Mucosa of rectum (tissue), 2 donors: Measurements from ENCODE around the gene SVOPL.

Source experiments
- H3K27ac ChIP-seq, 2 donors: one replicate each; pipeline ENCODE4 v1.7.0; 2013; ENCODE audit warnings: inconsistent platforms in 2 of 2, low read depth in 2 of 2, low read length in 2 of 2
- H3K27me3 ChIP-seq, 2 donors: one replicate each; pipeline ENCODE4 v1.7.0; 2013; ENCODE audit warnings: low read length in 2 of 2; ENCODE audit not compliant: control insufficient read depth in 2 of 2, insufficient read depth in 2 of 2
- H3K36me3 ChIP-seq, 2 donors: one replicate each; pipeline ENCODE4 v1.7.0; 2013; ENCODE audit warnings: low read length in 2 of 2; ENCODE audit not compliant: control insufficient read depth in 2 of 2, insufficient read depth in 2 of 2
- H3K4me1 ChIP-seq, 2 donors: one replicate each; pipeline ENCODE4 v1.7.0; 2013; ENCODE audit warnings: low read length in 2 of 2, mild to moderate bottlenecking in 1 of 2; ENCODE audit not compliant: control insufficient read depth in 2 of 2, insufficient read depth in 2 of 2
- H3K4me3 ChIP-seq, 2 donors: one replicate each; pipeline ENCODE4 v1.7.0; 2013; ENCODE audit warnings: low read length in 2 of 2
- H3K9ac ChIP-seq, 2 donors: one replicate each; pipeline ENCODE4 v1.7.0; 2013; ENCODE audit warnings: low read length in 2 of 2, low read depth in 1 of 2, mild to moderate bottlenecking in 1 of 2
- H3K9me3 ChIP-seq, 2 donors: one replicate each; pipeline ENCODE4 v1.7.0; 2013; ENCODE audit warnings: low read length in 2 of 2; ENCODE audit not compliant: control insufficient read depth in 2 of 2
- donor health status: healthy.
- donor health status: Normal muscosa, but diverticular disease.

The SVOPL gene

DNA sequence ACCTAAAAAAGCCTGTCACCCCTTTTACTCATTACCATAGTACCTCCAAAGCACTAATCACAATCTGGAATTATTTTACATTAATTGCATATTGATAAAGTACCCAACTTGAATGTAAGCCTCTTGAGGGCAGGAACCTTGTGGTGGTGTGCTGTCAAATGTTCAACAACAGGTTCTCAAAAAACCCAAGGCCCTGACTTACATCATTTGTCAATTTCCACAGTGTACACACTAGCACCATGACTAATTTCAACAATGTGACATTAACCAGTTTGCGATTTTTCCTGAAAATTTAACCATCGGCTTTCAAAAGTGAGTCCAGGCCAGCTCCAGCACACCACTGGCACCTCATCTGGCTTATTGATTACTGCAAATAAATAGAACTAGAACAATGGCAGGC, 87.5 kb downstream of the SVOPL start:
- H3K4me3 ChIP-seq, result no peak overlapping the region
- H3K27me3 ChIP-seq, result no peaks in the 10 kb centered on the region
- no peaks in the 10 kb centered on the region for H3K36me3 ChIP-seq
- H3K4me1 ChIP-seq, result no peaks in the 10 kb centered on the region
- no peak overlapping the region for H3K27ac ChIP-seq
- no peak overlapping the region for H3K9ac ChIP-seq
- no peaks in the 10 kb centered on the region for H3K9me3 ChIP-seq

DNA sequence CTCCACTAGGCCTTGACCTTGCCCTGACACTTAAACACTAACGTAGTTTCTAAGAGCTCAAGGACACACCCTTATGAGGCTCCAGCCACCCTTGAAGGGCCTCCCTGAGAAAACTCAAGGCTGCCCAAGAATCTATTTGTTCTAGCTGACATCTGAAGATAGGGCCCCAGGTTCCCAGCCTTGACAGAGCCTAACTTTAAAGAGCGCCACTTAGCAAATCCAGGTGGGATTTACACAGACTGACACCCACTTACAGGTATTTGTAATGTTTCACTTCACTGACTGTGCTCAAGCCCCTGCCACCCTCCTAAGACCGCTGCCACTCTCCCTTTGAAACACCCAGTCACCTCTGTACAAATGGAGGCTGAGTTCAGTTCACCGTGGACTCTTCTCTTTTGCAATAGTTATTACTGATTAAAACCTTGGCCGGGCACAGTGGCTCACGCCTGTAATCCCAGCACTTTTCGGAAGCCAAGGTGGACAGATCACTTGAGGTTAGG, 90.4 kb downstream of the SVOPL start:
- no peaks in the 10 kb centered on the region for H3K9me3 ChIP-seq
- no peak overlapping the region for H3K9ac ChIP-seq
- no peaks in the 10 kb centered on the region for H3K27me3 ChIP-seq
- H3K4me3 ChIP-seq, result no peak overlapping the region
- no peaks in the 10 kb centered on the region for H3K36me3 ChIP-seq
- H3K4me1 ChIP-seq, result no peaks in the 10 kb centered on the region
- no peak overlapping the region for H3K27ac ChIP-seq

DNA sequence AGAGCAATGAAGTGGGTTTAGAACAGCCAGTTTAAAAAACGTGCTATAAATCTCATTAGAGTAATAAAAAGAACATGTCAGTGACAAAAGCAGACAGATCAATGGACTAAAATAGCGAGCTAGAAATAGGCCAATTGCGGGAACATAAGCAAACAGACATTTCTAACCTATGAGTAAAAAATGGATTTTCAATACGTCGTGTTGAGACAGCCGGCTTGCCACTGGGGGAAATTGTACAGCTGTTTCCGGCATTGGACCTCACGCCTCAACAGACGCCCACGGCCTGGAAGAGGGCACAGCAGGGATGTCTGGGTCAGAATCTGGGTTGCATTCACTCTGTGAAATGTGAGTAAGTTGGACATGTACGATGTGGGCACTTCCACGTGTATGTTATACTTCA, 92.9 kb downstream of the SVOPL start:
- H3K27me3 ChIP-seq, result no peaks in the 10 kb centered on the region
- H3K36me3 ChIP-seq, result no peaks in the 10 kb centered on the region
- no peaks in the 10 kb centered on the region for H3K4me1 ChIP-seq
- H3K9me3 ChIP-seq, result no peaks in the 10 kb centered on the region
- H3K4me3 ChIP-seq, result no peak overlapping the region
- no peak overlapping the region for H3K27ac ChIP-seq
- H3K9ac ChIP-seq, result no peak overlapping the region

DNA sequence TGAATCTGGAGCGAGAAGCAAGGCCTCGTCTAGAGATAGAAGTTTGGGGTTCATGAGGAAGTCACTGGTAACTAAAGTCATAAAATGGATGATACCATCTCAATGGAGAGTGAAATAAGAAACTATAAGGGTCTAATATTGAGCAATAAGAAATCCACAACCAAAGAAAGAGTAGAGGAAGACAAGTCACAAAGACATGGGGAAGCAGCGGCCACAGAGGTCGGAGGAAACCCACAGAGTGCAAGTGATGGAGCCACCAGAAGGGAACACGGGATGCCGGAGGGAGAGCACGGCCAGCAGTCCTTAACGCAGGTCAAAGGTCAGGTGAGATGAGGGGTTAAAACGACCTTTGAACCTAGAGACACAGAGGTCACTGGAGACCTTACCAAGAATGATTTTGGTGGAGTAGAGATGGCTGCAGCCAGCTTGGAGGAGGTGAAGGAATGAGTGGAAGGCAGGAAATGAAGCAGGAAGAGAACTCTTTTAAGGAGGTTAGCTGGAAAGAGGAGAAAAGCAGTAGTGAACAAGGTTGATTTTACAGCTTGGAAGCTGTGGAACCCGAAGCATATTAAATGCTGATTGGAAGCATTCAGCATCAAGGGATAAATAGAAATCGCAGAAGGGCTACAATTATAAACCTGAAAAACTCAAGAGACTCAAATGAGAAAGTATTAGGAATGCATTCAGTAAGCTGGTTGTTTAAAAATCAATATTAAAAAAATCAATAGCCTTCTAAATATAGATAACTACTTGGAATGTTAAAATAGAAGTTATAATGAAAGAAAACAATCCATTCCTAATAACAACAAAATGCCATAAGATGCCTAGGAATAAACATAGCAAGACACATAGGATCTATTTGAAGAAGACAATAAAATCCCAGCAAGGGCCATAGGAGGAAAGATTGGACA, 93.7 kb downstream of the SVOPL start:
- Histone ChIP-seq H3K9me3 (no peaks in the 10 kb centered on the region), H3K27me3 (no peaks in the 10 kb centered on the region), H3K4me3 (no peak overlapping the region), H3K27ac (no peak overlapping the region), H3K36me3 (no peaks in the 10 kb centered on the region), H3K4me1 (no peaks in the 10 kb centered on the region), H3K9ac (no peak overlapping the region)

DNA sequence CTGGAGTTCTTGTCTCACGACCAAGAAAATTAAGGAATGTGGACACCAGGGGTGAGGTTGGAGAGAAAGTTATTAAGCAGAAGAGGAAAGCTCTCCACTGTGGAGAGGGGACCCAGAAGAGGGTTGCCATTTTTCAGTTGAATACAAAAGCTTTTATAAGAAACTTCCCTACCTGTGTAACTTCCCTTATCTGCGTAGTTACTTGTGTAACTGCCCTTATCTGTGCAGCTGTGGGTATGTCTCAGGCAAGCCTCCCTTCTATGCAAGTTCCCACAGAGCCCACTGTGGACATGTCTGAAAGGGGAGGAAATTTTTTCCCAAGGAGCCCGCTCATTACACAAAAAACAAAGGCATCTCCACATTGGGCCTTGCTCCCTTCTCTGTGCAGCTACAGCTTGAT, 94.9 kb downstream of the SVOPL start:
- no peak overlapping the region for H3K4me3 ChIP-seq
- H3K4me1 ChIP-seq, result no peaks in the 10 kb centered on the region
- H3K27ac ChIP-seq, result no peak overlapping the region
- no peaks in the 10 kb centered on the region for H3K27me3 ChIP-seq
- H3K9me3 ChIP-seq, result no peaks in the 10 kb centered on the region
- H3K9ac ChIP-seq, result no peak overlapping the region
- no peaks in the 10 kb centered on the region for H3K36me3 ChIP-seq

DNA sequence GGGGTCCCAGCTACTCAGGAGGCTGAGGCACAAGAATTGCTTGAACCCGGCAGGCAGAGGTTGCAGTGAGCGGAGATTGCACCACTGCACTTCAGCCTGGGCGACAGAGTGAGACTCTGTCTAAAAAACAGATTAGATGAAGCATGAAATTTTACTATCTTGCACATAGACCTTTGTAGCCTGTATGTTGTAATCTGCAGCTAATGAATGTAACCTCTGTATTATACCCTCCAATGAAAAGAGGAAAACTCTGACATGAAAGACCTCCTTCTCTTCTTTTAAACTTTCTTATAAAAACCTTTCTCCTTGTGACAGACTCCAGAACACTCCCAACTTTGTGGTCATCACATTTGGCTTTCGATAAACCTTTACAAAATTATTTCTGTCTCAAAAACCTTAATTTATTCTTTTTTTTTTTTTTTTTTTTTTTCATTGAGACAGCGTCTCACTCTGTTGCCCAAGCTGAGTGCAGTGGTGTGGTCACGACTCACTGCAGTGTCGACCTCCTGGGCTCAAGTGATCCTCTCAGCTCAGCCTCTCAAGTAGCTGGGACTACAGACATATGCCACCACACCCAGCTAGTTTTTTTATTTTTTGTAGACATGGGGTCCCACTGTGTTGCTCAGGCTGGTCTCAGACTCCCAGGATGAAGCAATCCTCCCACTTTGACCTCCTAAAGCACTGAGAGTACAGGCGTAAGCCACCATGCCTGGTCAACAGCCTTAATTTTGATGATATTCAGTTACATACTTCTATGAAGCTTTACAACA, 97.4 kb downstream of the SVOPL start:
- H3K27me3 ChIP-seq, result no peaks in the 10 kb centered on the region
- no peak overlapping the region for H3K27ac ChIP-seq
- H3K36me3 ChIP-seq, result no peaks in the 10 kb centered on the region
- H3K4me3 ChIP-seq, result no peak overlapping the region
- H3K9ac ChIP-seq, result no peak overlapping the region
- H3K9me3 ChIP-seq, result no peaks in the 10 kb centered on the region
- no peaks in the 10 kb centered on the region for H3K4me1 ChIP-seq

DNA sequence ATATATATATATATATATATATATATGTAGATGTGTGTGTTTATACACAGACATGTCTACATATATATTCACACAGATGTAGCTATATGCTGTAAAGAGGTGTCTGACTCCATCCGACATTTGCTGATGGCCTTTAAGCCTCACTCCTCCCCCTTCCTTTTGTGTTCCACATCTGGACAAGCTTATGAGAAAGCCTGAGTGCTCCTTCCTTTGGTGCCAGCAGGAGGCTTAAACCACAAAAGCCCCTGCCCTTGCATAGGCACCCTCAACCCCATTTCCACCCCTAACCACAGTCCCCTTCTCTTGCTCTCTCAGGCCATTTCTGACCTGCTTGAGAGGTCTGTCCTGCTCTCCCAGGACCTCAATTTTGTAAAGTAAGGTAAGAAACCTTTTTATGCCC, 98.7 kb downstream of the SVOPL start:
- H3K27me3 ChIP-seq, result no peaks in the 10 kb centered on the region
- H3K4me1 ChIP-seq, result no peaks in the 10 kb centered on the region
- H3K27ac ChIP-seq, result no peak overlapping the region

DNA sequence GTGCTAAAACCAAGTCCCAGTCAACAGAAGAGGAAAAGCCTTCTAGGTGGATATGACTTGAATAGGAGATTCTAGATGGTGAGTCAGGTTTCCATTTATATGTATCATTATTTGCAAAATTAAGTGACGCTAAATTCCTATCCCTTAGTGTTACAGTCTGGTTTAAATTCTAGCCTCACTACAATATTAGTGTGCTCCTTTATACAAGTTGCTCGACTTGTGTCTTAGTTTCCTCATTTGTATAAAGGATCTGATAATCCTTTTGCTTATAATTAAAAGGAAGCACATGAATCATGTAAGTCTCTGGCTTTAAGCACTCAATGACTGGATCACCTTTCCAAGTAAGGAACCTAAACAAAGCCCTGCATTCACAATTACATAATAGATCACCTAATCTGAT, 105.7 kb downstream of the SVOPL start:
- no peak overlapping the region for H3K9ac ChIP-seq
- H3K27me3 ChIP-seq, result no peaks in the 10 kb centered on the region
- H3K27ac ChIP-seq, result no peak overlapping the region
- no peaks in the 10 kb centered on the region for H3K4me1 ChIP-seq
- no peaks in the 10 kb centered on the region for H3K9me3 ChIP-seq
- H3K36me3 ChIP-seq, result no peaks in the 10 kb centered on the region
- H3K4me3 ChIP-seq, result no peak overlapping the region

More for the DNA sequence above, 98.7 kb downstream of the SVOPL start:
- H3K36me3 ChIP-seq, result no peaks in the 10 kb centered on the region
- no peak overlapping the region for H3K9ac ChIP-seq
- H3K9me3 ChIP-seq, result no peaks in the 10 kb centered on the region
- no peak overlapping the region for H3K4me3 ChIP-seq

DNA sequence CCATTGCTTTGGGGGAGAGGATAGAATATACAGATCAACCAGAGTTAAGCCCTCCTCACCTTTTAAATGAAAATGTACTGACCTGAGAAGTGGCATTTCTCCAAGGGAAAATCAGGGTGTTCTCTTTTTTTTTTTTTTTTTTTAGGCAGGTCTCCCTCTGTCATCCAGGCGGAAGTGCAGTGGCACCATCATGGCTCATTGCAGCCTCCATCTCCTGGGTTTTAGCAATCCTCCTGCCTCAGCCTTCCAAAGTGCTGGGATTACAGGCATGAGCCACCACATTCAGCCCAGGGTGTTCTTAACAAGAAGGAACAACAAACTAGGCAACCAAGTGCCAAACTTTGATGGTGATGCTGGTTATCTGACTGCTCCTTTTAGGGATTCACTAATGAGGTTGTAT, 111.0 kb downstream of the SVOPL start:
- Histone ChIP-seq H3K27me3 (no peaks in the 10 kb centered on the region), H3K9ac (no peak overlapping the region), H3K4me3 (no peak overlapping the region), H3K27ac (no peak overlapping the region), H3K36me3 (peaks cover 0 to 7% of the 10 kb centered on the region in 2 donors), H3K4me1 (no peaks in the 10 kb centered on the region), H3K9me3 (no peaks in the 10 kb centered on the region)

DNA sequence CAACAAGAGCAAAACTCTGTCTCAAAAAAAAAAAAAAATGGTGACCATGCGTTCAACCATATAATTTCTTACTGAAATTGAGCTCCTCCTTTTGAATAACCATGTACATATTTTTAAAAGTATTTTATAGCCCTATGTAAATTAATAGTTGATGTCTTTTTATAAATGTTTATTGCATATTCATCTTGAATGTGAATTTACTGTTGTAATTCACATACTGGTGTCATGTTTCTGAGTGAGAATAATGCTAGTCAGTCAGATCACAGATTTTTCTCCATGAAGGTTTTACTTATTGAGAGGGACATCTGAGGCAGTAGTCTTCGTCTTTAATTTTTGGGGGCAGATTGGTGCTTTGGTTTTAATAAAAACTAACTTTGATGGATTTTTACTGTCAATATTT, 112.2 kb downstream of the SVOPL start:
- Histone ChIP-seq H3K4me1 (no peaks in the 10 kb centered on the region), H3K27me3 (no peaks in the 10 kb centered on the region), H3K27ac (no peak overlapping the region), H3K9me3 (no peaks in the 10 kb centered on the region), H3K4me3 (no peak overlapping the region), H3K9ac (no peak overlapping the region), H3K36me3 (peaks cover 5 to 10% of the 10 kb centered on the region in 2 donors)
